ENCODE measurements around the gene CCDC158.
A peak's percentile ranks its signal among the peaks of the same experiment; 100 is the strongest.
"Not testable (repeated sequence)": the region's sequence is repeated elsewhere in the genome, so short reads cannot be mapped to it uniquely, and the experiment has no call there.

The CCDC158 gene

GRCh38 chr4:76307660-76308014, 113.3 kb downstream of the CCDC158 start:
- no peak for DNase-seq

GRCh38 chr4:76306882-76307659, 113.9 kb downstream of the CCDC158 start:
- peak; percentile 36 for DNase-seq

GRCh38 chr4:76305971-76306881, 114.7 kb downstream of the CCDC158 start, which contains the start of gene STBD1:
Gene STBD1 (plus strand): TSS chr4:76306733. CDS start chr4:76306770, 37 bp downstream.
- peak; percentile 48 for DNase-seq

- peak; percentile 18 for DNase-seq
Observed at GRCh38 chr4:76305033-76305687, 115.8 kb downstream of the CCDC158 start.

GRCh38 chr4:76302826-76303438, 118.0 kb downstream of the CCDC158 start:
- no peak for DNase-seq

GRCh38 chr4:76301775-76302162, 119.2 kb downstream of the CCDC158 start:
- DNase-seq: no peak

GRCh38 chr4:76301068-76301774, 119.7 kb downstream of the CCDC158 start:
- no peak for DNase-seq

- DNase-seq: no peak
Observed at GRCh38 chr4:76300012-76300411, 120.9 kb downstream of the CCDC158 start.

- no peak for DNase-seq
Observed at GRCh38 chr4:76298227-76298626, 122.7 kb downstream of the CCDC158 start.

GRCh38 chr4:76296286-76296820, 124.6 kb downstream of the CCDC158 start:
- no peak for DNase-seq

GRCh38 chr4:76293772-76294171, 127.2 kb downstream of the CCDC158 start:
- DNase-seq: no peak

GRCh38 chr4:76292730-76293129, 128.2 kb downstream of the CCDC158 start:
- DNase-seq: no peak

GRCh38 chr4:76287811-76288210, 133.1 kb downstream of the CCDC158 start:
- not testable (repeated sequence) for DNase-seq

GRCh38 chr4:76283900-76284299, 137.0 kb downstream of the CCDC158 start:
- no peak for DNase-seq

GRCh38 chr4:76282941-76283689, 137.8 kb downstream of the CCDC158 start:
- DNase-seq: no peak

- DNase-seq: not testable (repeated sequence)
Observed at GRCh38 chr4:76281594-76281993, 139.3 kb downstream of the CCDC158 start.

- DNase-seq: no peak
Observed at GRCh38 chr4:76280488-76281441, 140.2 kb downstream of the CCDC158 start.

- peak; percentile 38 for DNase-seq
Observed at GRCh38 chr4:76279462-76279861, 141.5 kb downstream of the CCDC158 start.

GRCh38 chr4:76278583-76278982, 142.4 kb downstream of the CCDC158 start:
- no peak for DNase-seq

GRCh38 chr4:76277667-76278066, 143.3 kb downstream of the CCDC158 start:
- no peak for DNase-seq

Data from CD4-positive, alpha-beta T cell treated with Interleukin-17A for 4 hours (primary cell).